ENCODE measurements around the gene JUP. TPM values are rescaled to one million over a fixed set of nuclear protein-coding genes. Genes with fewer than 3 reads are reported as not detected.

The JUP gene
- polyA plus RNA-seq, 1 donor from 2014 or later = 46.1 TPM

DNA sequence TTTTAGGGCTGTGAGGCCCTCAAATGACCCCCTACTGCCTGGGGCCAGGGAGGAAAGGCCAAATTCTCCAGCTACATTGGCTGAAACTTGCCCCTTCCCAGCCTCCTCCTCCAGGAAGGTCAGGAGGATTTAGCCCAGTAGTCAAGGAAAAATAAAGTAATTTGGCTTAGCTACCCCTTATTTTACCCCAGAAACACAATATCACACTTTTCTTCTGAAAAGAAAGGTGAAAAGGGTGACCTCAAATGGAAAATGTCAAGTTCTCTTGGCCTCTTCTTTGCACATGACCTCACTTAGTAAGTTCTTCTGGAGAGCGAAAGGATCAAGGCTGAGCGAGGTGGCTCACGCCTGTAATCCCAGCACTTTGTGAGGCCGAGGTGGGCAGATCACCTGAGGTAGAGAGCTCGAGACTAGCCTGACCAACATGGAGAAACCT lies 8.0 kb upstream of the JUP start:
- Histone ChIP-seq H2AFZ (ENCODE audit: low read depth, low read length) (no peak overlapping the region), H3K79me2 (replicated peaks; ENCODE audit: insufficient read depth, low read length) (no peaks in the 10 kb centered on the region), H3K27me3 (ENCODE audit: insufficient read depth, low read depth, low read length) (no peaks in the 10 kb centered on the region), H3K4me2 (ENCODE audit: low read length) (no peak overlapping the region), H4K20me1 (ENCODE audit: insufficient read depth) (no peaks in the 10 kb centered on the region), H3K9ac (ENCODE audit: low read length) (no peak overlapping the region), H3F3A (ENCODE audit: insufficient read depth, low read length, poor library complexity, severe bottlenecking) (no peaks in the 10 kb centered on the region), H3K4me3 (ENCODE audit: low read length) (no peak overlapping the region), H3K9me2 (ENCODE audit: insufficient read depth, low read length) (no peaks in the 10 kb centered on the region), H3K36me3 (ENCODE audit: insufficient read depth, low read length) (no peaks in the 10 kb centered on the region), H3K9me3 (ENCODE audit: low read length) (no peaks in the 10 kb centered on the region), H3K27ac (ENCODE audit: low read length) (no peak overlapping the region)
- no peak for TF ChIP-seq EP300 (conservative IDR thresholded peaks at IDR 0.05; ENCODE audit: poor library complexity, severe bottlenecking)
- no peak for TF ChIP-seq EZH2 (IDR thresholded peaks at IDR 0.05; ENCODE audit: borderline replicate concordance, insufficient read depth, low read length, poor library complexity, severe bottlenecking)
- no peak for TF ChIP-seq POLR2AphosphoS5 (IDR thresholded peaks at IDR 0.05)
- TF ChIP-seq TAF1 (IDR thresholded peaks at IDR 0.05; ENCODE audit: low read depth) = no peak
- TF ChIP-seq SMC3 (conservative IDR thresholded peaks at IDR 0.05; ENCODE audit: poor library complexity) = no peak
- TF ChIP-seq MXI1 (conservative IDR thresholded peaks at IDR 0.05; ENCODE audit: poor library complexity, severe bottlenecking) = no peak
- TF ChIP-seq, protein P1, sequence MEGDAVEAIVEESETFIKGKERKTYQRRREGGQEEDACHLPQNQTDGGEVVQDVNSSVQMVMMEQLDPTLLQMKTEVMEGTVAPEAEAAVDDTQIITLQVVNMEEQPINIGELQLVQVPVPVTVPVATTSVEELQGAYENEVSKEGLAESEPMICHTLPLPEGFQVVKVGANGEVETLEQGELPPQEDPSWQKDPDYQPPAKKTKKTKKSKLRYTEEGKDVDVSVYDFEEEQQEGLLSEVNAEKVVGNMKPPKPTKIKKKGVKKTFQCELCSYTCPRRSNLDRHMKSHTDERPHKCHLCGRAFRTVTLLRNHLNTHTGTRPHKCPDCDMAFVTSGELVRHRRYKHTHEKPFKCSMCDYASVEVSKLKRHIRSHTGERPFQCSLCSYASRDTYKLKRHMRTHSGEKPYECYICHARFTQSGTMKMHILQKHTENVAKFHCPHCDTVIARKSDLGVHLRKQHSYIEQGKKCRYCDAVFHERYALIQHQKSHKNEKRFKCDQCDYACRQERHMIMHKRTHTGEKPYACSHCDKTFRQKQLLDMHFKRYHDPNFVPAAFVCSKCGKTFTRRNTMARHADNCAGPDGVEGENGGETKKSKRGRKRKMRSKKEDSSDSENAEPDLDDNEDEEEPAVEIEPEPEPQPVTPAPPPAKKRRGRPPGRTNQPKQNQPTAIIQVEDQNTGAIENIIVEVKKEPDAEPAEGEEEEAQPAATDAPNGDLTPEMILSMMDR (IDR thresholded peaks at IDR 0.05; ENCODE audit: poor library complexity, severe bottlenecking) = no peak
- TF ChIP-seq, protein P2, sequence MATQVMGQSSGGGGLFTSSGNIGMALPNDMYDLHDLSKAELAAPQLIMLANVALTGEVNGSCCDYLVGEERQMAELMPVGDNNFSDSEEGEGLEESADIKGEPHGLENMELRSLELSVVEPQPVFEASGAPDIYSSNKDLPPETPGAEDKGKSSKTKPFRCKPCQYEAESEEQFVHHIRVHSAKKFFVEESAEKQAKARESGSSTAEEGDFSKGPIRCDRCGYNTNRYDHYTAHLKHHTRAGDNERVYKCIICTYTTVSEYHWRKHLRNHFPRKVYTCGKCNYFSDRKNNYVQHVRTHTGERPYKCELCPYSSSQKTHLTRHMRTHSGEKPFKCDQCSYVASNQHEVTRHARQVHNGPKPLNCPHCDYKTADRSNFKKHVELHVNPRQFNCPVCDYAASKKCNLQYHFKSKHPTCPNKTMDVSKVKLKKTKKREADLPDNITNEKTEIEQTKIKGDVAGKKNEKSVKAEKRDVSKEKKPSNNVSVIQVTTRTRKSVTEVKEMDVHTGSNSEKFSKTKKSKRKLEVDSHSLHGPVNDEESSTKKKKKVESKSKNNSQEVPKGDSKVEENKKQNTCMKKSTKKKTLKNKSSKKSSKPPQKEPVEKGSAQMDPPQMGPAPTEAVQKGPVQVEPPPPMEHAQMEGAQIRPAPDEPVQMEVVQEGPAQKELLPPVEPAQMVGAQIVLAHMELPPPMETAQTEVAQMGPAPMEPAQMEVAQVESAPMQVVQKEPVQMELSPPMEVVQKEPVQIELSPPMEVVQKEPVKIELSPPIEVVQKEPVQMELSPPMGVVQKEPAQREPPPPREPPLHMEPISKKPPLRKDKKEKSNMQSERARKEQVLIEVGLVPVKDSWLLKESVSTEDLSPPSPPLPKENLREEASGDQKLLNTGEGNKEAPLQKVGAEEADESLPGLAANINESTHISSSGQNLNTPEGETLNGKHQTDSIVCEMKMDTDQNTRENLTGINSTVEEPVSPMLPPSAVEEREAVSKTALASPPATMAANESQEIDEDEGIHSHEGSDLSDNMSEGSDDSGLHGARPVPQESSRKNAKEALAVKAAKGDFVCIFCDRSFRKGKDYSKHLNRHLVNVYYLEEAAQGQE (IDR thresholded peaks at IDR 0.05; ENCODE audit: borderline replicate concordance) = no peak
- TF ChIP-seq RAD21 (conservative IDR thresholded peaks at IDR 0.05) = no peak

DNA sequence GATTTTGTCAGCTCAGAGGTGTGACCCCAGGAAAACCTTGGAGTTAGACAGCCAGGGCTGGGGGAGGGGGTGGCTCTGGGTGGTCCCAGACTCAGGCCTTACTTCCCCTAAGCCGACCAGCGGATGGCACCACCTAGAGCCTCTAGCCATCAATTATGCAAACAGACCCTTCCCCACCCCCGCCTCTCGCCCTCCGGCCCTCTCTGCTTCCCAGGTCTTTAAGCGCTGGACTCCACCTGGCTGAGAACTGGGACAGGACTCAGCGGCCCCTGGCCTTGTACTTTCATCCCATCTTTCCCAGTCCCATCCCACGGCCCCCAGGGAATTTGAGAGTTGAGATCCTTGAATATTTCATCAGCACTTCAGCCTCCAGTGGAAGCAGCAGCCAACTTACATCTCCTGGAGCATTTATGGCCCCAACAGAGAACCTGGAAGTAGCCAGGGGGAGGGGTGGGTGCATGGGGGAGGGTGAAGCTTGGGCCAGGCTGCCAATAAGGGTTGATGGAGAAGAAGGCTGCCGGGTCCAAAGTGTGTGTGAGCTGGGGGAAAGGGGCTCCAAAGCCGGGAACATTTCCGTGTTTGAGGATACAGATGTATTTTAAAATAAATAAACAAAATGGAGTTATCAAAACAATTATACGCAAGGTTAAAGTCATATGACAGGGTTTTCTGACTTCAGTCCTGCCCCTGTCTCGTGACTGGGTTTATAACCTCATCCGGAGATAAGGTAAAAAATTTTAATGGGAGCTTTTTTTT lies 7.5 kb upstream of the JUP start:
- Histone ChIP-seq H3K27ac (ENCODE audit: low read length) (no peak overlapping the region), H3K9ac (ENCODE audit: low read length) (no peak overlapping the region), H3K79me2 (replicated peaks; ENCODE audit: insufficient read depth, low read length) (no peaks in the 10 kb centered on the region), H2AFZ (ENCODE audit: low read depth, low read length) (no peak overlapping the region), H3K4me2 (ENCODE audit: low read length) (no peak overlapping the region), H3K4me3 (ENCODE audit: low read length) (no peak overlapping the region), H3K9me2 (ENCODE audit: insufficient read depth, low read length) (no peaks in the 10 kb centered on the region), H4K20me1 (ENCODE audit: insufficient read depth) (no peaks in the 10 kb centered on the region), H3K9me3 (ENCODE audit: low read length) (no peaks in the 10 kb centered on the region), H3F3A (ENCODE audit: insufficient read depth, low read length, poor library complexity, severe bottlenecking) (no peaks in the 10 kb centered on the region), H3K27me3 (ENCODE audit: insufficient read depth, low read depth, low read length) (no peaks in the 10 kb centered on the region), H3K36me3 (ENCODE audit: insufficient read depth, low read length) (no peaks in the 10 kb centered on the region)
- TF ChIP-seq EP300 (conservative IDR thresholded peaks at IDR 0.05; ENCODE audit: poor library complexity, severe bottlenecking) (no peak), EZH2 (IDR thresholded peaks at IDR 0.05; ENCODE audit: borderline replicate concordance, insufficient read depth, low read length, poor library complexity, severe bottlenecking) (no peak)

All from neural cell (in vitro differentiated cells).